Type B pancreatic cell (in vitro differentiated cells): ENCODE data around the gene RASGEF1C. TPM values are rescaled to one million over a fixed set of nuclear protein-coding genes. Genes with fewer than 3 reads are reported as not detected.

ENCODE experiments used
- DNase-seq: peaks from one replicate; pipeline ENCODE4 v3.0.0; 2021; ENCODE audit warnings: mixed read lengths; ENCODE audit not compliant: unreplicated experiment; ENCODE audit errors: extremely low spot score
- H3K27ac Mint-ChIP-seq: 2 replicates; pipeline ENCODE4 v1.8.0; 2021; ENCODE audit warnings: mild to moderate bottlenecking, mixed read lengths
- H3K27me3 Mint-ChIP-seq: 2 replicates; pipeline ENCODE4 v1.8.0; 2021; ENCODE audit warnings: mixed read lengths
- H3K36me3 Mint-ChIP-seq: 2 replicates; pipeline ENCODE4 v1.8.0; 2021; ENCODE audit warnings: mixed read lengths
- H3K4me1 Mint-ChIP-seq: one replicate; pipeline ENCODE4 v1.8.0; 2021; ENCODE audit warnings: mixed read lengths; ENCODE audit not compliant: unreplicated experiment
- H3K4me3 Mint-ChIP-seq: 2 replicates; pipeline ENCODE4 v1.8.0; 2021; ENCODE audit warnings: mild to moderate bottlenecking, mixed read lengths
- H3K9me3 Mint-ChIP-seq: 2 replicates; pipeline ENCODE4 v1.8.0; 2021; ENCODE audit warnings: mixed read lengths
- CTCF ChIP-seq: fragments of 200-600 bp; sonication (generic); conservative IDR thresholded peaks from 2 replicates; pipeline ENCODE4 v1.5.0; 2021; ENCODE audit warnings: antibody characterized with exemption, mild to moderate bottlenecking
- total RNA-seq: library from RNA; stranded (reverse); gene quantifications from 2 replicates; pipeline ENCODE4 v1.2.1, GENCODE V29; 2021; ENCODE audit warnings: low replicate concordance

The RASGEF1C gene
- total RNA-seq, 1 donor from 2014 or later: 0.77 TPM

GRCh38 chr5:180135967-180136629 lies 72.9 kb downstream of the RASGEF1C start:
- no peak for TF ChIP-seq CTCF
- Mint-ChIP-seq H3K27ac (no peak overlapping the region), H3K4me1 (no peaks in the 10 kb centered on the region), H3K36me3 (no peaks in the 10 kb centered on the region), H3K4me3 (no peak overlapping the region), H3K9me3 (no peaks in the 10 kb centered on the region), H3K27me3 (peaks cover under 1% of the 10 kb centered on the region)
- DNase-seq: peak; percentile 68

GRCh38 chr5:180135128-180135955 lies 73.7 kb downstream of the RASGEF1C start:
- no peaks in the 10 kb centered on the region for H3K27me3 Mint-ChIP-seq
- DNase-seq: peak; percentile 56

GRCh38 chr5:180133971-180134508 lies 75.0 kb downstream of the RASGEF1C start:
- no peaks in the 10 kb centered on the region for H3K9me3 Mint-ChIP-seq
- peak; percentile 39 for DNase-seq
- TF ChIP-seq CTCF: no peak

More at GRCh38 chr5:180135128-180135955, 73.7 kb downstream of the RASGEF1C start:
- no peaks in the 10 kb centered on the region for H3K4me1 Mint-ChIP-seq
- H3K27ac Mint-ChIP-seq: peak overlapping the region; percentile 50
- H3K4me3 Mint-ChIP-seq: no peak overlapping the region
- no peak for TF ChIP-seq CTCF
- H3K36me3 Mint-ChIP-seq: no peaks in the 10 kb centered on the region
- no peaks in the 10 kb centered on the region for H3K9me3 Mint-ChIP-seq

GRCh38 chr5:180133551-180133950 lies 75.5 kb downstream of the RASGEF1C start:
- no peaks in the 10 kb centered on the region for H3K4me1 Mint-ChIP-seq
- no peak for DNase-seq
- no peak for TF ChIP-seq CTCF
- H3K9me3 Mint-ChIP-seq: no peaks in the 10 kb centered on the region
- H3K27me3 Mint-ChIP-seq: no peaks in the 10 kb centered on the region
- peak overlapping the region; percentile 17 for H3K4me3 Mint-ChIP-seq
- peak overlapping the region; percentile 46 for H3K27ac Mint-ChIP-seq
- H3K36me3 Mint-ChIP-seq: no peaks in the 10 kb centered on the region

More at GRCh38 chr5:180133971-180134508, 75.0 kb downstream of the RASGEF1C start:
- Mint-ChIP-seq H3K27ac (peak overlapping the region; percentile 46), H3K27me3 (no peaks in the 10 kb centered on the region), H3K4me1 (no peaks in the 10 kb centered on the region), H3K36me3 (no peaks in the 10 kb centered on the region), H3K4me3 (no peak overlapping the region)

GRCh38 chr5:180133060-180133459 lies 76.0 kb downstream of the RASGEF1C start:
- Mint-ChIP-seq H3K4me1 (no peaks in the 10 kb centered on the region), H3K27ac (peak overlapping the region; percentile 46), H3K4me3 (no peak overlapping the region), H3K27me3 (no peaks in the 10 kb centered on the region), H3K36me3 (no peaks in the 10 kb centered on the region), H3K9me3 (no peaks in the 10 kb centered on the region)
- DNase-seq: peak; percentile 65
- no peak for TF ChIP-seq CTCF
